ENCODE results near the gene ADCY2.

Gene ADCY2

GRCh38 chr5:7678030-7678429 is 282.1 kb downstream of the ADCY2 start:
- no peak overlapping the region for H3K4me3 ChIP-seq (ENCODE audit: low read depth, low read length)
- ChIA-PET POLR2A (no interaction called here), CTCF (no interaction called here)
- no peak for TF ChIP-seq CTCF (IDR thresholded peaks at IDR 0.05; ENCODE audit: insufficient read depth, low read length, missing control alignments)
- DNase-seq (ENCODE audit: low read depth, low spot score) = no peak

DNA sequence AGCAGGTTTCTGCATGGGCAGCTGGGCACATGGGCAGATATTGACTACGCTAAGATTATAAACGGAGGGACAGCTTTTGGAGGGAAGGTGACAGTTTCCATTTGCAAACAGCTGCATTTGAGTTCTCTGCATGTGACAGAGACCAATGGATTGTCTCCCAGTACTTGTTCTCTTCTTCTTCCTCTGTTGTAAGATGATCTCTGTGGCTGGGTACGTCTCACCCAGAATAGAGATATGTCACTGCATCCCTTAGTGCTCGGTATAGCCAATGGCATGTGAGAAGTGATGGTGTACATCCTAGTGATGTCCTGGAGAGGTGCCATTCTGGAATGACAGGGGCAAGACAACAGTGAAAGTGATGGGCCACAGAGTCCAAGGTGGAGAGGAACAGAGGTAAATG is 283.7 kb downstream of the ADCY2 start:
- ChIA-PET POLR2A (no interaction called here), CTCF (no interaction called here)
- no peak for DNase-seq (ENCODE audit: low read depth, low spot score)
- TF ChIP-seq CTCF (IDR thresholded peaks at IDR 0.05; ENCODE audit: insufficient read depth, low read length, missing control alignments) = no peak
- no peak overlapping the region for H3K4me3 ChIP-seq (ENCODE audit: low read depth, low read length)

DNA sequence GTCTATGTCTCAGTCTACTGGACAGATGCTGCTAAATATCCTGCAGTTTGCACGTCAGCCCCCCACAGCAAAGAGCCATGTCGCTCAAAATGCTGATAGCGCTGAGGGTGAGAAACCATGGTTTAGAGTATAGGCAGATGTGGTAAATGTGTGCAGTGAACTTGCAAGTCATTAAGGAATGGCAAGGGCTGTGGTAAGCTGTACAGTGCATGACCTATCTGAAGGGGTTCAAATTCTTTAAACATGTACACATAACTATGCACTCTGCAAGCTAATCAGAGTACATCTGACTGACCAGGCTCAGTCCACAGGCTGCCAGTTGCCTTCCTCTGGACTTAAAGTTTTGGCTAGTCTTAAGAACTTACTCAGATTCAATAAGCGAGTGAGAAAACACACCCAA is 284.3 kb downstream of the ADCY2 start:
- TF ChIP-seq CTCF (IDR thresholded peaks at IDR 0.05; ENCODE audit: insufficient read depth, low read length, missing control alignments) = no peak
- POLR2A ChIA-PET = no interaction called here
- DNase-seq (ENCODE audit: low read depth, low spot score) = no peak
- H3K4me3 ChIP-seq (ENCODE audit: low read depth, low read length) = no peak overlapping the region
- CTCF ChIA-PET = no interaction called here

GRCh38 chr5:7682379-7682778 is 286.4 kb downstream of the ADCY2 start:
- POLR2A ChIA-PET = no interaction called here
- no peak for TF ChIP-seq CTCF (IDR thresholded peaks at IDR 0.05; ENCODE audit: insufficient read depth, low read length, missing control alignments)
- CTCF ChIA-PET = no interaction called here
- H3K4me3 ChIP-seq (ENCODE audit: low read depth, low read length) = no peak overlapping the region
- no peak for DNase-seq (ENCODE audit: low read depth, low spot score)

DNA sequence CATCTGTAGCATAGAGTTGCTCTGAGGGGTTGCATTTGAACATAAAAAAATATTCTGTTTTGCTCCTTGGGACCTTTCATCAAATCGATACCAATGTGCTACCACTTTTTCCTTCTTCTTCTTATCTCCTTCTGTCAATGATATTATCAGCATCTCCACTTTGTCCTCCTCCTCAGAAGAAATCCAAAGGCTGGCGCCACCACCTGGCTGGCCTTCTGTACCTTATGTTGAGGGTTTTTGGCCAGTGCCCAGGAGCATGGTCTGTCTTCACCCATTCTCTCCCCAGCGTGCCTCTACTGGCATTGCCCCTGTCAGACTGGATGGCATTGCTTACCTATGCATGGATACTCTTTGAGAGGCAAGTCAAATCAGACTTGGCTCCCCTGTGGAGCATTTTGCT is 287.8 kb downstream of the ADCY2 start:
- ChIA-PET CTCF (no interaction called here), POLR2A (no interaction called here)
- H3K4me3 ChIP-seq (ENCODE audit: low read depth, low read length) = no peak overlapping the region
- DNase-seq (ENCODE audit: low read depth, low spot score) = no peak
- no peak for TF ChIP-seq CTCF (IDR thresholded peaks at IDR 0.05; ENCODE audit: insufficient read depth, low read length, missing control alignments)

DNA sequence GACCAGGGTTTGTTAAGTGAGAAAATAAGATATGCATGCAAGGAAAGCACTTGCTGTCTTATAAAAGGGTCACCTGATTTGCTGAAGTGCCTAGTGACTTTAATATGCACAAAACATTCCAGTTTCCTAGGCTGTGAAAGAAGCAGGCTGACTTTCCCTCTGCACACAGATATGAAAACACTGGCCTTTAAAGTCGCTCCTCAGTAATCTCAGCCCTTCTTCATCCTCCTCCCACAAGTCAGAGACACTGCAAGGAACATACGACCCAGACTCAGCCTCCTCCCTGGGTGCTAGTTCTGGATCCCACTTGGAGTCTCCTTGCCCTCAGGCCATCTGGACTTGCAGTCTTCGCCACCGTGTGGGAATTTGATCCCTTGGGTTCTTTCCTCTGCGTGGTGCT is 288.9 kb downstream of the ADCY2 start:
- ChIA-PET CTCF (no interaction called here), POLR2A (no interaction called here)
- H3K4me3 ChIP-seq (ENCODE audit: low read depth, low read length) = no peak overlapping the region
- no peak for DNase-seq (ENCODE audit: low read depth, low spot score)
- no peak for TF ChIP-seq CTCF (IDR thresholded peaks at IDR 0.05; ENCODE audit: insufficient read depth, low read length, missing control alignments)

Measured in AG04449 (cell line).